NCI-H2227 treated with DMSO at 0.1 percent for 48 hours (cell line): ENCODE data around the gene PGBD5.

Experiments used
- DNase-seq: peaks from one replicate; lab custom pipeline; 2025; lab: John Stamatoyannopoulos, UW

The PGBD5 gene

DNA sequence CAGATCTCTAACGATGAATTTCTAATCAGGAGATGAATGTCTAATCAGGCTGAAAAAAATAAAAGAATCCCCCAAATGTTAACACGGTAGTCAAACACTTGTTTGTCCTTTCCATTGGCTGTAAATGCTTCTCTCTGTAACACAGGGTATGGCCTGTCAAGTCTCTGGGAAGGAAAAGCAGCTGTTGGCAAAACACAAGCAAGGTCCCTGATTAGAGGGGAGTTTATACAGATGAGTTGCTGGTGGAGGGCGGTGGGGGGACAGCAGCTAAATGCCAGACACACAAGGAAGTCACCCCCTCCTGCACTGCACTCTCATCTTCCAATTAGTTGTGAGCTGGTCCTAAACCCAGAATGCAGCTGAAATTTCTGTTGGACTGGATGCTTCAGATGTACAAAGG, 51.0 kb downstream of the PGBD5 start:
- no peak for DNase-seq

DNA sequence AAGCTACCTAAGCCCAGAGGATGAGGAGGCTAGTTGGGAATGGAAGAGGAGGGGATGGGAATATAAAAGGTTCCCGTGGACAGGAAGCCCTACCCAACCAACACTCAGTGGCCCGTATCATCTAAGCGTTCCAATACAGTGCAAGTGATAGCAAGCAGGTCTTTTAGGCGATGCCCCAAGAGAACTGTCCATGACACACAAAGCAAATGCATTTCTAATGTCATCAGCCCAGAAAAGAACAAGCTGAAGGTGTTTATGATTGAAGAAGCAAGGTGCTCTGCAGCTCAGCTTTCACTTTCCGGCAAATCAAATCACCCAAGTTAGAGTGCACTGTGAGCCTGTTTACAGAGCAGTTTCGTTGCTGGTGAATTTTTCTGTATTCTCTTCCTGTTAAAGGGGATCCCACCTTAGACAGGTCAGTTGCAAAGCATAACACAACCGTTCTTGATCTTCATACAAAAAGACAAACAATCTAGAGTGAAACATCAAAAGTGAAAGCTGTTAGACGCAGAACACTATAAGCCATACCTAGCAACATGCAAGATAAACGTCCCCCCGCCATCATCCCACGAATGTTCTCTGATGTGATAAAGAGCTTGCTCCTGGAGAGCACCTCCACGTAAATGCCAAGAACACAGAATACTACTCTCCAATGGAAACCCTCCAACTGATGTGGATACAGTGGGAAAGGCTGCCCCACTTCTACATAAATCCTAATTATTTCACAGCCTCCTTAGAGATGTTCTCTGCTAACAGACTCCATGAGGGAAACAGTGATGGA, 54.0 kb downstream of the PGBD5 start:
- DNase-seq, result no peak

DNA sequence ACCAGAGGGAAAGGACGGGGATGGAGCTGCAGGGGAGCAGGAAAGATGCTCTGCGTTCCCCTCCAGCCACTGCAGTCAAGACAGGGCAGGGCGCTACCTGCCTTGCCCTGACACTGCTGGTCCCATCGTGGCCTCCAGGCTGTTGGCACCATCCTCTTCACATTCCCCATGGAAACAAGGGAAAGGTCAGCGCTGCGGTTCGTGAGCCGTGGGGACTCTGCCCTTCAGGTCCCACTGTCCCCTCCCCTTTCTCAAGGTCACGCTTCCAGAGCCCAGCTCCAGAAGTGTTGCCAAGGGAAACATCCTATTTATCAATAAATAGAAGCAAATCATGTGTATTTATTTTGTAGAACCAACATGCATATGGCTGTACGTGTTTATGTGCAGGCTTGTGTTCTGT, 56.0 kb downstream of the PGBD5 start:
- DNase-seq, result no peak

DNA sequence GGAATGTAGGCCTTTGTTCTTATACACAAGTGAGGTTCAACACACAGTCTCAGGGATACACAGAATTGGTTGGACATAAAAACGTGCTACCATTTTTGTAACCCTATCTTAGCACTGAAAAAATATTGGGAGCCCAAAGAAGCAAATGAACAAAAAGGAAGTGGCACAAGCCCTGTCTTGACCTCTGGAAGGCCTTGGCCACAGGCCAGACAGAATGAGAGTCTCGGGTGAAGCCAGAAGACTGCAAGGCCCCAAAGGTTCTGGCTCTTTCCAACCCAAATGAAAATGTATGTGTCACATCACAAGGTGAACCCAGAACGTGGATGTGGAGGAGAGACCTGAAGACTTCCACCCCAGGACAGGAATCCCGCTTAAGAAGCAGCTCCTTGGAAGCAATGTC, 57.3 kb downstream of the PGBD5 start:
- DNase-seq, result no peak

DNA sequence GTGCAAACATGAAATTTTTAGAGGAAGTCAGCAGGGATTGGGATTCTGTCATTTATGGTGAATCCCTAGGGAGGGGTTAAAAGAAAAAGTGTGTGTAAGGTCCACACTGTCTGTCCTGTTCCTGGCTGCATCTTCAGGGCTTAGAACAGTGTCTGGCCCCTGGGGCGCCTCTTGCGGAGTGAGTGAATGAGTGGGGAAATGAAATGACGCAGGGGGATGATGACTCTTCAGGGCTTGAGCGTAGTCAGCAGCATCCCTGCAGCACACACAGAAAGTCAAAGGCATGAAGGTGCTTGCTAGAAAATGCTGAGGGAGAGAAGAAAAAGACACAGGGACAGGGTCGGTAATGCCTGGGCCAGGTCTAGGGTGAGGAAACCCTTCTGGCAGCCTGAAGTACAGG, 57.8 kb downstream of the PGBD5 start:
- no peak for DNase-seq

DNA sequence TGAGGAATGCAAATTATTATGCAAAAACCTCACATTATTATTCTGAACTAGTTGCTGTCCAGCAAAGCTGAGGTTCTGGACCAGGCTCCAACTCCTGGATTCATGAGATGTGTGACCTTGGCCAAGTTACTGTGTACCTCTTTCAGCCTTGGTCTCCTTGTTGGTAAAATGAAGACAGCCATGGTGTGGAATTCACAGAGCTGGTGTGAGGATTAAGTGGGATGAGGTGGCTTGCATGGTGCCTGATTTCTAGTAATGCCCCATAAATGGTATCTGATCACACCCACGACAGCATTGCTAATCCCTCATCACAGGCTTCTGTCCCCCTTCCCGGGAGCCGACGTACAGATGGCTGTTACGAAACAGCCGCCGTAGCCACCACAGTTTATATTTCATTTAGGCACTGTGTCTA, 59.6 kb downstream of the PGBD5 start:
- no peak for DNase-seq

DNA sequence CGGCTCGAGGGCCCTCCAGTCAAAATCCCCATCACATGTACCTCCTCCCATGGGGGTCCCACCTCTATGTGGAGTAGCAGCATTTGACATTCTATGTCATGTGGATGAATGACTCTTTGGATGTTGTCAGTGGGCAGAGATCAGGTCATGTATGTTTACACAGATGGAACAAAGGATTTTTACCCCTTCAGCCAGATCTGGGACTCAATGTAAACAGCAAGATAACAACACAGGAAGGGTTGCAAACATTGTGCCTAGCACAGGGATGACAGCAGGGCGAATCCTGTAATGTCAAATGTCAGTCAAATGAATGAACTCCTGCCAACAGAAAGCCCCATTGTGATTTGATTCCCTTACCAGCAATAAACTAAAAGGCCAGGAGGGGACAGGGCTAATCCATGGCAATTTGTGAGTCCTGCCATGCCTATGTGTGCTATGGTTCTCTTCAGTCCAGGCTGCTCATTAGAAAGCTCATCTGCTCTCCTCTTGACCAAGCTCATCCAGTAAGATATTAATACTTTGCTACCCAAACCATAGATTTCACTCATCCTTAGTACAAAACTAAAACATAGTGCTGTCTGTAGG, 60.3 kb downstream of the PGBD5 start:
- no peak for DNase-seq

DNA sequence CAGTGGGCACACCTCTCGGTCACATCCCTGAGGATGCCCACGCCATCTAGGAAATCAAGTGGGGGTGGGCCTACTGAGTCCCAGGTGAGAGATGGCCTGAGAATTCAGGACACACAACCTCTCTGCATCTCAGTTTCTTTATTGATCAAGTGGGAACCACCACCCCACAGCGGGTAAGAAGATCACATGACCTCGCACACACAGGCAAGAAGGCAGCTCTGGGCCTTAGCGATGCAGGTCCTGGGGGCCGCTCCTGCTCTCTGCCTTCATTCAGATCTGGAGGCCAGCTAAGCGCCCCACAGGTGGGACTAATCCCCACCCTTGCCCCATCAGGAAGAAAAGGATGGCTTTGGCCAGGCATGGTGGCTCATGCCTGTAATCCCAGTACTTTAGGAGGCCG, 63.2 kb downstream of the PGBD5 start:
- no peak for DNase-seq

DNA sequence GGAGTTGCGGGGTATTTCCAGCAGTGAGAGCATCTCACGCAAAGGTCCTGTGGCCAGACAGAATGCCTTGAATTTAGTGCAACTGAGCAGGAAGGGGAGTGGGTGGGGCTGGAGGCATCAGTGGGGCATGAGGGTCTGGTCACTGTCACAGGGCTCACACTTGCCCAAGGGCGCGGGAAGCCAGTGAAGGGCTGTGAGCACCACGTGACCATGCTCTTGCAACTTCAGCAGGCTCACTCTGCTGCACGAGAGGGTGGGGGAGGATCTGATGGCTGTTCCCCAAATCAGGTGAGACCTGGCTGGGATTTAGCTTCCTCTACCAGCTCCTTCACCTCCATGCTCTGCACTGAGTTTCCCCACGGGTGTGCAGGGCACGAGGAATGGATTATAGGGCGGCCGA, 64.2 kb downstream of the PGBD5 start:
- DNase-seq, result no peak

DNA sequence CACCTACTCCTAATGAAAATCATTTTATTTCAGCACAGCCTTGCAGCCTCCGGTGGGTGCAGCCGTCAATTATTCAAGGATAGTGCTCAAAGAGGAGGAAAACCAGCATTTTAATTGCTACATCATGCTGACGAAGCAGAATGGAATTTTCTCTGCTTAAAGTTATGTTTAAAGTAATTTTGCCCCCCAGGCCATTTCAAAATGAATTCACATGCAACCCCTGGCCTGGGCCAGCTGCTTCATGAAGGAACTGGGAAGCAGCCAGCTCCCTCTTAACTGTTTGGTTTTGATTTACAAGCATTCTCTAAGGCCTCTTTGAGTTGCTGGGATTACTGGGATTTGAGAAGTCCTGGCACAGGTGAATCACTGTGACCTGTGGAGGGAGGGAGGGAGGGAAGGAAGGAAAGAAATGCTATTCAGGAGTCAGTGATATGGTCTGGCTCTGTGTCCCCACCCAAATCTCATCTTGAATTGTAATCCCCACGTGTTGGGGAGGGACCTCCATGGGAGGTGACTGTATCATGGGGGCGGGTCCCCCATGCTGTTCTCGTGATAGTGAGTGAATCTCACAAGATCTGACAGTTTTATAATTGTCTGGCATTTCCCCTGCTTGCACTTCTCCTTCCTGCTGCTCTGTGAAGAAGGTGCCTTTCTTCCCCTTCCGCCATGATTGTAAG, 66.0 kb downstream of the PGBD5 start:
- no peak for DNase-seq

DNA sequence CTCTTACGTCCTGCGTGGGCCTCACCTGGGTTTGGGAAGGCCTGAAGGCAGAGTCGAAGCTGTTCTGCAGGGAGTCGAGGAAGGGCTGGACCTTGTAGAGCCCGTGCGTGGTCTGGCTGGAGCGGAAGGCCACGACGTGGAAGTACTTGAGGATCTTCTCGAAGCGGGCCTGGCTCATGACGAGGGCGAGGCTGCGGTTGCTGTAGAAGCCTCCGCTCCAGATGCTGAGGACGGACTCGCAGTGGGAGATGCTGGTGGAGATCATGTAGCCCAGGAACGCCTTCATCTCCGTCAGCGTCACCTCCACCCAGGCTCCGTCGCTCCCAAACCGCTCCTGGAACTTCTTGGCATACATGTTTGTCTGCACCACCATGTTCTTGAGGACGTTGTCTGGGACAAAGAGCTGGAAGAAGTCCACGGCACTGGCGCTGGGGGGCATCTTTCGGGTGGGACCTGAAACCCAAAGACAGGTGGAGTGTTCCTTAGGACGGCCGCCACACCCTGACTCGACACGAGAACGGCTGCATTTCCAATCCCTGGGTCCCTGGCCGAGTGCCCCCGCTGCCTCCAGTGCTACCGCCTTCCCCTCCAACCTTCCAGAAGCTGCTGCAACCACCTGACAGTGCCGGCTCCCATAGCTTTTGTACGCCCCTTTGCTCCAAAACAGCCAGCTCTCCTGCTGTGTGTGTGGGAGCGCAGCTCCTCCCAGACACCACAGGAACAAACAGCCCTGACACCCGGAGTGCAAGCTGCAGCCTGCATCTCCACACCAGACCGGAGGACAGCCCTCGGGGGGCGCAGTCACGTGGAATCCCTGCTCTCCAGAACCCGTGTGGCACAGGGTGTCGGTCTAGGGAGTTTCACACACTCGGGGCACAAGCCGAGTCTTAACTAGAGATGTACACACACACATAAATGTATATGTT, 69.0 kb downstream of the PGBD5 start:
- no peak for DNase-seq

DNA sequence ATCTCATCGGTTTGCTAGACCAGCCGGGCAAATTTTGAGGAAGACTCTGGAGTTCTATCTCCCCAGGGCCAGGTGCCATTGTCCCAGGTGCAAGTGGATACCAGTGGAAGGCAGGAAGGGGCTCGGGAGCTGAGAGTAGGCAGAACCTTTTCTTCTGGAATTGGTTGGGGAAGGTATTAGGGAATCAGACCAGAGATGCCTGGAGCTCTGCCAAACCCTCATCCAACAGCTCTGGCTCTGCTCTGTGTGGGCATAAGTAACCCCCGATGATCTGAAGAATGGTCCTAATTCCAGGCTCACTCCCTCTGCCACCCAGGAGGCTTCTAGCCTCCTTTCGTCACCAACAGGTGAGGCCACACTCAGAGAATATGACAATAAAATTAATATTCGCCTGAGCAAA, 69.9 kb downstream of the PGBD5 start:
- DNase-seq, result no peak

DNA sequence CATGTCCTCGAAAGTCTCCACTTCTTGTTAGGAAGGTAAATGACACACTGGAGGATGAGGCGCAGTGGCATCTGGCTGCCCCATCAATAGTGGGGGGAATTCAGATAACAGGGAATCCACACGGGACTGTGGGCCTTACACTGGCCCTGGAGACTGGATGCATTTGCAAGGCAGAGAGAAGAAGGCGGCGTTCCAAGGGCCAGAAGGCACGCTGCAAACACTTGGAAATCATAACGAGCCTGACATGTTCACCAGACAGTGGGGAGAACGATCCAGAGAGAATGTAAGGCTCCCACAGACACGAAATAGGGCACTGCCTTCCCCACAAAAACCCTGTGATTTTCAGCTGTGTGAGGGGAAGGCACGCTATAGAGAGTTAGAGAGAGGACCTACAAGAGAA, 70.5 kb downstream of the PGBD5 start:
- DNase-seq, result no peak

DNA sequence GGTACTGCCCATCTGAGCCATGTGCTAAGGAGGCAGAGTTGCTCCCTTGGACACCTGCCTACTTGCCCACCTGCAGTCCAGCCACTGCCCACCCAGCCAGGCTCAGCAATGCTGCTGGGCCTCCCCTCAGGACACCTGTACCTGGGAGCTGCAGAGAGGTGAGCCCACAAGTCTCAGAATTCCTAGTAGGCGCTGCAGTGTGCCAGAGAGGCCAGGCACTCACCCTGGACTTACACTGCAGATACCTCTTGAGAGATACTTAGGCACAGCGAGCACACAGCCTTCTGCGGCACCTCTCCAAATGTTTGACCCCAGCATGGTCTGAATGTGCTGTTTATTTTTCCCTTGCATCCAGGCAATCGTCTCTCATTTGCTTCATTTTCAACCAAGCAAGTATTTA, 71.0 kb downstream of the PGBD5 start:
- DNase-seq, result no peak

DNA sequence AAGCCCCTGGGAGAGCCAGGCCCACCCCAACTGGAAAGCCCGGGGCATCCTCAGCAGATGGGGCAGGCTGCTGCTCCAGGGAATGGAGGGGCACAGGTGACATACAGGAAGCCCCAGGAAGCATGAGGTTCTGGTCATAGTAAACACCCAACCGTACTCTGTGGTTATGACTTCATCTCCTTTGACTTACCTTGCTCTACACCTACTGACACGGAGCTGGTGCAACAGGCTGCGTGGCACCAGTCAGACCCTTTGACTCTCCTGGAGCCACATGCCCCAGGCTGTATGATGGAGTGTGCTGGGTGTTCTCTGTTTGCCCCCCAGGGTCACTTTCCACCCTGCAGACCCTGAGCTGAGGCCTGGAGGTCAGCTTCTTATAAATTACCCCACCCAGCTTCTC, 72.1 kb downstream of the PGBD5 start:
- DNase-seq, result no peak

DNA sequence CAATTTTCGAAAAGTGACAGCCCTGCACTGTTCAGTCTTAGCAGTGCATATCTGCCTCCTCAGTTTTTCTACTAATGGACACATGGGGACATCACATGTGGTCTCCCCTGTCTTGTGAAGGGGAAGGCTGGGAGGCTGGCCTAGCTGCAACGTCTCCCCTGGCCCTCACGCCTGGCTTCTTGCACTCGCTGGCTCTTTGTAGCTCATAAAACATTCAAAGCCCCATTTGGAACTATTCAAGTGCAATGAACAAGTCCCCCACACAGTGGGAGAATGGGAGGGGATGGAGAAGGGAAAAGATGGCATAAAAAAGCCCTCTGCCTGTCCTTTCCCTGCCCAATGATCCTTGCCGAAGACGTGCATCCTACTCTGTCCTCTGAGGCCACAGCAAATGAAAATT, 73.6 kb downstream of the PGBD5 start:
- DNase-seq, result no peak

DNA sequence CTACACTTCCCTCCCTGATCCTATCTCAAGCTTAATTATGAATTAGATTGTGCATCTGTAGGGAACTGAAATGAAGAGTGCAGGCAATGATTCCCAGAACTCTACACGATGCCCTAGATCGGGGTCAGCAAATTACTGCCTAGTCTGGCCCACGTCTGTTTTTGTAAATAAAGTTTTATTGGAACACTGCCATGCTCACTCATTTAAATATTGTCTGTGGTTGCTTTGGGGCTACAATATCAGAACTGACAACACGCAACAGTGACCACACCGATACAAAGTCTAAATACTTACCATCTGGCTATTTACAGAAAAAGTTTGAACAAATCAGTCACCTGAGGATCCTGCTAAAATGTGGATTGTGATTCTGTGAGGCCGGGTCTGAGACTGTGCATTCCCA, 74.1 kb downstream of the PGBD5 start:
- DNase-seq, result no peak

DNA sequence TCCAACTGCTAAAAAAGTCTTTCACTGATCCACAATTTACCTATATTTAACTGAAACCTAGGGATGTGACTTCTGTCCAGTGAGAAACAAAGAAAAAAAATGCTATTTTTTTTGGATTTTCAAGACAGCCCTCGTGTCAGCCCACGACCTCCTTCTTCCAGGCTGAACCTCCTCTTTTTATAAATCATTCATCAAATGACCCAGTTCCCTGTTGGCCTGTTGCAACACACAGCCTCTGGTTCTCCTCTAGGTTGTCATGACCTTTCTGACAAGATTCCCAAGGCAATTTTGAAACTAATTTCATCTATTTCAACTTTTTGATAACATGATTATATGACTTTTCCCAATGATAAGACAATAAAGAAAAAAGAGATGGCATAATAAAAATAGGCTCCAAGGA, 74.6 kb downstream of the PGBD5 start:
- DNase-seq, result no peak

DNA sequence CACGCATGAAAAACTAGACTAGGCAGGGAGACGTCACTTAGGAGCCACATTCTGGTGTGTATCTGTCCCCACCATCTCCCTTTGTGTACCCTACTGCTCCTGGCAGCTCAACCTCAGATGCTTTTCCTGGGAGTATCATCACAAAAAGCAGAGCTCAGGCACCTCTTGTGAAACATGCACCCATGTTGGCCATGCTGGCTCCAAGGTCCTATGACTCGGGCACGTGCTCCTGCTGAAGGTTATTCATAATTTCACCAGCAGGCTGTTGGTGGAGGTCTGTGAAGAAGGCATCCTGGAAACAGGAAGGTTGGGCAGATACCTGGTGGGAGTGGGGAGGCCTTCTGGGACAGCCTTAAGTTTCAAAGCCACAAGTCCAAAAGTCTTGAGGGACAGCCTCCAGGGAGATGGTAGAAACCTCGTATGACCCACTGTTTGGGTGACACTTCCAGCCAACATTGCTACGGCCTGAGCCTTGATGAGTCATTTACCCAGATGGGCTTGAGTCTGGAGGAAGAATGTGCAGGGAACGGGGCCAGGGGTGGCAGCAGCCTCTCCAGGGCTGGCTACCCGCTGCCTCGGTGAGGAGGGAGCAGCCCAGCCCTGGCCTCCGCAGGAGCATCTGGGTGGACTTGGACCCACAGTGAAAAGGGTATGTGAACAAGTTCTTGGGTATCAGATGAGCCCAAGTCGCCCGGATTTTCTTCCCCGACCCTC, 75.8 kb downstream of the PGBD5 start:
- DNase-seq, result no peak

DNA sequence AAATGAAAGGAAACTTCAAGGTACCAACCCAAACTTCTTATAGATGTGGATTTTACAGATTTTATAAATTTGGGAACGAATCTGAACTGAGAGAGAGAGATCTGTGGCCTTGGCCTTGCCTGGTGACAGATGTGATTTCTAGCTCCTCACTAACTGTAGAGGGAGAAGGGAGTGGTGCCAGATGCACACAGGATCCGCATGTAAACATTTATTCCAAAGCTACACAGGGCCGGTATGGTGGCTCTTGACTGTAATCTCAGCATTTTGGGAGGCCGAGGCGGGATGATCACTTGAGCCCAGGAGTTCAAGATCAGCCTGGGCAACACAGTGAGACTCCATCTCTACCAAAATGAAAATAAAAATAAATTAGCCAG, 77.1 kb downstream of the PGBD5 start:
- DNase-seq, result no peak

DNA sequence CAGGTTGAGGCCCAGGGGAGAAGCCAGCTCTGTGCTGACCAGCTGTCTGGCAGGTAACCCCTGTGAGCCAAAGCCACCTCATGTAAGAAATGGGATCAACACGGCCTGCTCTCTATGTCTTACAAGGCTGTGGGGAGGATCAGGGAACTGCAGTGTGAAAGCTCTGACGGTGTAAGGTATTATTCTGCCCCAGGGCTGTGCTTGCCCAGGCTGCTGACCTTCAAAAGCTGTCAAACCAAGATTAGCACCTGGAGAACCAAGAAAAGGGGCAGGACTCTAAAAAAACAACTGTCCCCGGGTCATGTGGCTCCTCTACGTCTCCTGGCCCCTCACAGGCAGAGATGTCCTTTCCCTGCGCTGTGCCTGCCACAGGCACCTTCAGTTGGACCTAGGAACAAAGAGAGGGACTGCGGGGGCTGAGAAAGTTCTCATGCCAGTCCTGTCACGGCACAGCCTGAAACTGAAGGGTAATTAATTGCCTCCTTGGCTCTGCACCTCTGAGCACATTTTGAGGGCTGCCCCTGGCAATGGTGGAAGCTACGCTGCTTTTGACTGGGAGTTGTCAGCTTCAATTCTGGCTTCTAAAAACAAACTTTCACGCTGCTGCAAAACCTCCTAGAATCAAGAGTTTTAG, 77.6 kb downstream of the PGBD5 start:
- DNase-seq, result no peak
